ENCODE measurements around the gene ATF4. TPM values are rescaled to one million over a fixed set of nuclear protein-coding genes. Genes with fewer than 3 reads are reported as not detected.

Gene ATF4
- 99.0 TPM for total RNA-seq

GRCh38 chr22:39520226-39521105 is at the start of gene ATF4:
ATF4 (plus strand) TSS chr22:39520562; CDS start chr22:39521446, 884 bp downstream.

GRCh38 chr22:39502109-39502788 is 18.1 kb upstream of the ATF4 start, which contains the start of gene MIEF1:
MIEF1 (plus strand) TSS chr22:39502290; CDS start chr22:39511295, 9,005 bp downstream.

GRCh38 chr22:39532215-39533073 is 12.1 kb downstream of the ATF4 start, which contains the start of gene RPS19BP1:
RPS19BP1 (minus strand) TSS chr22:39532748; CDS start chr22:39532738, 10 bp downstream.

GRCh38 chr22:39570665-39571064 is 50.3 kb downstream of the ATF4 start, which contains the start of gene CACNA1I:
CACNA1I (plus strand) TSS chr22:39570753; CDS start chr22:39570753, 0 bp downstream.

Other genes with a start within 250 kb of the ATF4 start
- 1,691 TPM for gene RPL3, start 200.9 kb upstream of the ATF4 start, total RNA-seq
- 84.9 TPM for gene SYNGR1, start 170.6 kb upstream of the ATF4 start, total RNA-seq
- gene TAB1, start 120.8 kb upstream of the ATF4 start, total RNA-seq = 14.1 TPM
- 42.9 TPM for gene MGAT3, start 63.5 kb upstream of the ATF4 start, total RNA-seq
- 29.8 TPM for gene MIEF1, start 18.3 kb upstream of the ATF4 start, total RNA-seq
- gene RPS19BP1, start 12.2 kb downstream of the ATF4 start, total RNA-seq = 35.8 TPM
- 7.2 TPM for gene CACNA1I, start 50.2 kb downstream of the ATF4 start, total RNA-seq

Data from diencephalon (tissue), 1 donor.